Common myeloid progenitor, CD34-positive (primary cell): ENCODE results near the gene CDH12.

ENCODE experiments used
- CTCF ChIA-PET: fragments of 350-600 bp; sonication (Branson Sonifier 250); formaldehyde crosslinking; loops from one replicate; lab custom pipeline; 2021; ENCODE audit warnings: antibody characterized with exemption; lab: Charles Lee
- POLR2A ChIA-PET: fragments of 350-600 bp; sonication (Branson Sonifier 250); formaldehyde crosslinking; loops from one replicate; lab custom pipeline; 2021; ENCODE audit warnings: antibody characterized with exemption; lab: Charles Lee
- DNase-seq, 3 donors: peaks; one replicate each; pipeline versions ENCODE4 v3.0.0 to v3.0.0-alpha.2; 2013
- H3K27ac ChIP-seq, 2 experiments: 1 replicate in 1 of 2; 2 replicates in 1 of 2; pipeline ENCODE4 v1.7.0; 2013; ENCODE audit warnings: inconsistent platforms in 2 of 2, low read length in 2 of 2, mild to moderate bottlenecking in 2 of 2, low read depth in 1 of 2, moderate library complexity in 1 of 2; ENCODE audit not compliant: severe bottlenecking in 2 of 2, insufficient read depth in 1 of 2, poor library complexity in 1 of 2
- H3K27me3 ChIP-seq, 5 experiments: replicated peaks in 2 of 5; 1 replicate in 3 of 5; 2 replicates in 2 of 5; pipeline versions ENCODE4 v1.6.1 to v1.7.0; 2013; ENCODE audit warnings: low read length in 4 of 5, mild to moderate bottlenecking in 2 of 5, moderate library complexity in 2 of 5, inconsistent platforms in 1 of 5; ENCODE audit not compliant: insufficient read depth in 5 of 5, control insufficient read depth in 4 of 5
- H3K36me3 ChIP-seq, 4 experiments: 1 replicate in 2 of 4; 2 replicates in 2 of 4; pipeline versions ENCODE4 v1.6.1 to v1.7.0; 2013; ENCODE audit warnings: low read length in 3 of 4, control low read depth in 1 of 4, mild to moderate bottlenecking in 1 of 4; ENCODE audit not compliant: control insufficient read depth in 4 of 4, insufficient read depth in 4 of 4
- H3K4me1 ChIP-seq, 4 experiments: 1 replicate in 3 of 4; 2 replicates in 1 of 4; pipeline versions ENCODE4 v1.6.1 to v1.7.1; 2013; ENCODE audit warnings: low read length in 3 of 4, mild to moderate bottlenecking in 3 of 4, control low read depth in 1 of 4, inconsistent platforms in 1 of 4, moderate library complexity in 1 of 4; ENCODE audit not compliant: control insufficient read depth in 4 of 4, insufficient read depth in 4 of 4; ENCODE audit errors: control extremely low read depth in 1 of 4
- H3K4me3 ChIP-seq, 7 experiments: 1 replicate in 4 of 7; 2 replicates in 3 of 7; pipeline versions ENCODE4 v1.5.1 to v1.7.0; 2013; ENCODE audit warnings: mild to moderate bottlenecking in 7 of 7, low read length in 6 of 7, moderate library complexity in 6 of 7, inconsistent platforms in 2 of 7, low read depth in 2 of 7, control low read depth in 1 of 7; ENCODE audit not compliant: insufficient read depth in 4 of 7, control insufficient read depth in 1 of 7; ENCODE audit errors: extremely low read depth in 1 of 7
- H3K9me3 ChIP-seq, 5 experiments: 1 replicate in 4 of 5; 2 replicates in 1 of 5; pipeline versions ENCODE4 v1.6.1 to v1.7.1; 2013; ENCODE audit warnings: low read length in 4 of 5, mild to moderate bottlenecking in 2 of 5, inconsistent platforms in 1 of 5, low read depth in 1 of 5, moderate library complexity in 1 of 5; ENCODE audit not compliant: control insufficient read depth in 4 of 5, insufficient read depth in 2 of 5; ENCODE audit errors: control extremely low read depth in 1 of 5
- WGBS: methylation state at CpG from one replicate; pipeline ENCODE4 v1.1.5; 2013; ENCODE audit not compliant: insufficient coverage; 5-methylcytosine and 5-hydroxymethylcytosine counted together

Gene CDH12

GRCh38 chr5:22577006-22577405 lies 276.1 kb downstream of the CDH12 start:
- no peak for DNase-seq
- H3K36me3 ChIP-seq, result no peaks in the 10 kb centered on the region
- no peaks in the 10 kb centered on the region for H3K9me3 ChIP-seq
- no peaks in the 10 kb centered on the region for H3K4me1 ChIP-seq
- no peak overlapping the region for H3K27ac ChIP-seq
- no peaks in the 10 kb centered on the region for H3K27me3 ChIP-seq
- CTCF ChIA-PET, result no interaction called here
- WGBS, result 90% methylated on average over 2 of the region's 5 CpGs
- no peak overlapping the region for H3K4me3 ChIP-seq
- POLR2A ChIA-PET, result no interaction called here

GRCh38 chr5:22572941-22573340 lies 280.2 kb downstream of the CDH12 start:
- H3K36me3 ChIP-seq, result no peaks in the 10 kb centered on the region
- ChIA-PET POLR2A (no interaction called here), CTCF (no interaction called here)

GRCh38 chr5:22567983-22568382 lies 285.2 kb downstream of the CDH12 start:
- Histone ChIP-seq H3K4me1 (no peaks in the 10 kb centered on the region), H3K27ac (no peak overlapping the region), H3K4me3 (no peak overlapping the region), H3K9me3 (no peaks in the 10 kb centered on the region), H3K27me3 (no peaks in the 10 kb centered on the region), H3K36me3 (no peaks in the 10 kb centered on the region)
- ChIA-PET CTCF (no interaction called here), POLR2A (no interaction called here)
- DNase-seq, result no peak

More at GRCh38 chr5:22572941-22573340, 280.2 kb downstream of the CDH12 start:
- Histone ChIP-seq H3K27ac (no peak overlapping the region), H3K9me3 (no peaks in the 10 kb centered on the region), H3K27me3 (no peaks in the 10 kb centered on the region), H3K4me3 (no peak overlapping the region), H3K4me1 (no peaks in the 10 kb centered on the region)
- no peak for DNase-seq

- ChIA-PET POLR2A (no interaction called here), CTCF (no interaction called here)
- no peaks in the 10 kb centered on the region for H3K36me3 ChIP-seq
- H3K9me3 ChIP-seq, result no peaks in the 10 kb centered on the region
- no peak for DNase-seq
- no peak overlapping the region for H3K27ac ChIP-seq
- no peaks in the 10 kb centered on the region for H3K4me1 ChIP-seq
- WGBS, result 100% methylated on average over 3 of the region's 3 CpGs
- H3K27me3 ChIP-seq, result no peaks in the 10 kb centered on the region
- H3K4me3 ChIP-seq, result no peak overlapping the region
Measured at GRCh38 chr5:22560147-22560546, 293.0 kb downstream of the CDH12 start.

- DNase-seq, result no peak
- POLR2A ChIA-PET, result no interaction called here
- no peaks in the 10 kb centered on the region for H3K36me3 ChIP-seq
- H3K27ac ChIP-seq, result no peak overlapping the region
- no peaks in the 10 kb centered on the region for H3K4me1 ChIP-seq
- H3K9me3 ChIP-seq, result no peaks in the 10 kb centered on the region
- H3K27me3 ChIP-seq, result no peaks in the 10 kb centered on the region
- H3K4me3 ChIP-seq, result no peak overlapping the region
- WGBS, result 100% methylated on average over 2 of the region's 6 CpGs
- CTCF ChIA-PET, result no interaction called here
Measured at GRCh38 chr5:22557251-22557650, 295.9 kb downstream of the CDH12 start.

GRCh38 chr5:22554475-22554874 lies 298.7 kb downstream of the CDH12 start:
- ChIA-PET CTCF (no interaction called here), POLR2A (no interaction called here)
- H3K9me3 ChIP-seq, result no peaks in the 10 kb centered on the region
- no peak overlapping the region for H3K4me3 ChIP-seq
- no peak for DNase-seq
- H3K4me1 ChIP-seq, result no peaks in the 10 kb centered on the region
- no peak overlapping the region for H3K27ac ChIP-seq
- no peaks in the 10 kb centered on the region for H3K36me3 ChIP-seq
- no peaks in the 10 kb centered on the region for H3K27me3 ChIP-seq

- 79% methylated on average over 4 of the region's 4 CpGs for WGBS
- Histone ChIP-seq H3K9me3 (peaks cover 0 to 1% (median 0%) of the 10 kb centered on the region in 5 experiments), H3K4me1 (no peaks in the 10 kb centered on the region), H3K36me3 (no peaks in the 10 kb centered on the region), H3K4me3 (no peak overlapping the region), H3K27me3 (no peaks in the 10 kb centered on the region), H3K27ac (no peak overlapping the region)
- no peak for DNase-seq
- ChIA-PET CTCF (no interaction called here), POLR2A (no interaction called here)
Measured at GRCh38 chr5:22549876-22550671, 303.1 kb downstream of the CDH12 start.
